Mesenchymal stem cell (in vitro differentiated cells and primary cell): Measurements from ENCODE around the gene ZNF334.

Source experiments
- DNase-seq: peaks from one replicate; pipeline ENCODE4 v3.0.0-alpha.2; 2013
- H2AFZ ChIP-seq: one replicate; pipeline ENCODE4 v1.6.1; 2013; ENCODE audit warnings: low read depth, mild to moderate bottlenecking, control low read depth, inconsistent platforms, low read length, moderate library complexity
- H2AK5ac ChIP-seq: 2 replicates; pipeline ENCODE4 v1.6.1; 2013; ENCODE audit warnings: low read length, moderate library complexity, mild to moderate bottlenecking, inconsistent platforms; ENCODE audit not compliant: severe bottlenecking
- H2BK120ac ChIP-seq: one replicate; pipeline ENCODE4 v1.6.1; 2013; ENCODE audit warnings: low read depth, mild to moderate bottlenecking, inconsistent platforms, low read length, moderate library complexity
- H2BK12ac ChIP-seq, 2 experiments: one replicate each; pipeline ENCODE4 v1.6.1; 2013; ENCODE audit warnings: inconsistent platforms in 2 of 2, low read length in 2 of 2, mild to moderate bottlenecking in 2 of 2, moderate library complexity in 2 of 2, control low read depth in 1 of 2
- H2BK15ac ChIP-seq: one replicate; pipeline ENCODE4 v1.6.1; 2013; ENCODE audit warnings: mild to moderate bottlenecking, low read depth, inconsistent platforms; ENCODE audit not compliant: poor library complexity, severe bottlenecking
- H2BK5ac ChIP-seq: 2 replicates; pipeline ENCODE4 v1.6.1; 2013; ENCODE audit warnings: low read depth, mild to moderate bottlenecking, low read length, control low read depth, inconsistent platforms; ENCODE audit not compliant: poor library complexity, severe bottlenecking
- H3K14ac ChIP-seq, 2 experiments: one replicate each; pipeline ENCODE4 v1.6.1; 2013; ENCODE audit warnings: inconsistent platforms in 2 of 2, low read length in 2 of 2, control low read depth in 1 of 2, mild to moderate bottlenecking in 1 of 2, moderate library complexity in 1 of 2
- H3K18ac ChIP-seq, 2 experiments: one replicate each; pipeline ENCODE4 v1.6.1; 2013; ENCODE audit warnings: inconsistent platforms in 2 of 2, low read length in 2 of 2, control low read depth in 1 of 2, low read depth in 1 of 2, mild to moderate bottlenecking in 1 of 2
- H3K23ac ChIP-seq, 2 experiments: one replicate each; pipeline ENCODE4 v1.6.1; 2013; ENCODE audit warnings: inconsistent platforms in 2 of 2, low read length in 2 of 2, mild to moderate bottlenecking in 2 of 2, moderate library complexity in 2 of 2, control low read depth in 1 of 2
- H3K27ac ChIP-seq: 2 replicates; pipeline ENCODE4 v1.5.1; 2013; ENCODE audit warnings: mild to moderate bottlenecking, moderate library complexity, low read length, control low read depth, inconsistent platforms; ENCODE audit not compliant: poor library complexity, severe bottlenecking
- H3K27me3 ChIP-seq, 2 experiments: 2 replicates each; pipeline versions ENCODE4 v1.6.1 to v1.7.0; 2013; ENCODE audit warnings: low read length in 2 of 2, mild to moderate bottlenecking in 2 of 2, moderate library complexity in 2 of 2, control low read depth in 1 of 2, inconsistent platforms in 1 of 2; ENCODE audit not compliant: control insufficient read depth in 1 of 2, insufficient read depth in 1 of 2
- H3K36me3 ChIP-seq, 2 experiments: 2 replicates each; pipeline versions ENCODE4 v1.6.1 to v1.7.0; 2013; ENCODE audit warnings: low read length in 2 of 2, control low read depth in 1 of 2, inconsistent platforms in 1 of 2, low read depth in 1 of 2, mild to moderate bottlenecking in 1 of 2; ENCODE audit not compliant: insufficient read depth in 2 of 2, control insufficient read depth in 1 of 2
- H3K4ac ChIP-seq, 2 experiments: one replicate each; pipeline ENCODE4 v1.6.1; 2013; ENCODE audit warnings: inconsistent platforms in 2 of 2, low read length in 2 of 2, mild to moderate bottlenecking in 2 of 2, moderate library complexity in 2 of 2, control low read depth in 1 of 2, low read depth in 1 of 2
- H3K4me1 ChIP-seq: 2 replicates; pipeline ENCODE4 v1.6.1; 2013; ENCODE audit warnings: low read depth, low read length, control low read depth; ENCODE audit not compliant: control insufficient read depth, insufficient read depth
- H3K4me2 ChIP-seq: 2 replicates; pipeline ENCODE4 v1.6.1; 2013; ENCODE audit warnings: low read length, mild to moderate bottlenecking, inconsistent platforms; ENCODE audit not compliant: poor library complexity, severe bottlenecking
- H3K4me3 ChIP-seq, 2 experiments: 2 replicates each; pipeline versions ENCODE4 v1.5.1 to v1.7.0; 2013; ENCODE audit warnings: low read length in 2 of 2, mild to moderate bottlenecking in 2 of 2, control low read depth in 1 of 2, low read depth in 1 of 2; ENCODE audit not compliant: insufficient read depth in 1 of 2
- H3K79me1 ChIP-seq: replicated peaks from 2 replicates; pipeline ENCODE4 v1.6.1; 2013; ENCODE audit warnings: mild to moderate bottlenecking, control low read depth, low read length, inconsistent platforms; ENCODE audit not compliant: poor library complexity, severe bottlenecking
- H3K9ac ChIP-seq: 2 replicates; pipeline ENCODE4 v1.7.0; 2013; ENCODE audit warnings: mild to moderate bottlenecking, low read length, moderate library complexity
- H3K9me3 ChIP-seq: 2 replicates; pipeline ENCODE4 v1.7.0; 2013; ENCODE audit warnings: mild to moderate bottlenecking, low read length; ENCODE audit not compliant: control insufficient read depth
- H4K8ac ChIP-seq: one replicate; pipeline ENCODE4 v1.6.1; 2013; ENCODE audit warnings: inconsistent platforms, mild to moderate bottlenecking, low read length, moderate library complexity
- H4K91ac ChIP-seq: one replicate; pipeline ENCODE4 v1.6.1; 2013; ENCODE audit warnings: mild to moderate bottlenecking, low read length, inconsistent platforms
- WGBS: methylation state at CpG from one replicate; pipeline ENCODE4 v1.1.7; 2013; ENCODE audit warnings: mixed read lengths; 5-methylcytosine and 5-hydroxymethylcytosine counted together

The ZNF334 gene

DNA sequence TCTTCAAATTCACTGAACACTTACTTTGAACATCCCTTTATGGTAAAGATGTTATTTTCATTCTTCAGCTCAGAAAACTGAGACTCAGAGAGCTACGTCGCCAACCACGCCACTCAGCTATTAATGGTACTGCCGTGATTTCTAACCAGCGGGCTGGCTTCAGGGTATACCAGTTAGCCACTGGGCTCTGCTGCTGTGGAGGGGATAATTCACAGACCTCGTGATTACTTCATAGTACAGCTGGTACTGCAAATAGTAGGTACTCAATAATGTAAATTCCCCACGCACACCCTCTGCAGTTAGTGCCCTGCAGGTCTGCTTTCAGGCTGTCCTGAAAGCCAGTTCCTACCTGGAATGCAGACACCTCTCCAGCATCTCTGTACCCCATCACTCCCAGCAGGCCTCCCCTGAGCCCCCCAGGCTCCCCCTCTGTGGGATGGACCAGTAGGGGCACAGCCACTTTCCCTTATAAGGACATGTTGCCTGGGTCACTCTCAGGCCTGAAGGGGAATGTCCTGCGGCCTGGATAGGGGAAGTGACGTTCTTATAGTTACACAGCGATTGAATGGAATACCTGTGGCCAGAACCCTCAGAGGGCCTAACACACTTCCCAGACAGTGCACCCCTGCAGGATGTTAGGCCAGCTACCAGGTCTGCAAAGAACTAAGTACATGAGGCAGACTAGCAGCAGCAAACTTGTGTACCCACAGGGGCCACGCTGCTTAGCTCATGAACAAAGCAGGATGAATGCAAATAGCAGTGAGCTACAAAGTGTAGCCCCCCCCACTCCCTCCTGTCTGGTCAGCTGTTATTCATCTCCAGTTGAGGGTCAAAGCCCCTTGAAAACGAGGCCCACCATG, 38.4 kb upstream of the ZNF334 start:
- H4K8ac ChIP-seq: no peak overlapping the region
- 77% methylated on average over 12 of the region's 12 CpGs for WGBS
- peaks cover 4 to 10% of the 10 kb centered on the region in 2 experiments for H3K27me3 ChIP-seq
- no peaks in the 10 kb centered on the region for H3K36me3 ChIP-seq
- no peaks in the 10 kb centered on the region for H3K4me1 ChIP-seq
- H2AFZ ChIP-seq: no peak overlapping the region
- H4K91ac ChIP-seq: no peak overlapping the region
- no peak overlapping the region for H3K9ac ChIP-seq
- H2AK5ac ChIP-seq: no peak overlapping the region
- H2BK5ac ChIP-seq: no peak overlapping the region
- no peak overlapping the region for H3K4me3 ChIP-seq
- DNase-seq: no peak
- H3K4ac ChIP-seq: no peak overlapping the region
- H3K9me3 ChIP-seq: no peaks in the 10 kb centered on the region
- H3K79me1 ChIP-seq: no peaks in the 10 kb centered on the region
- no peak overlapping the region for H2BK120ac ChIP-seq
- no peak overlapping the region for H3K14ac ChIP-seq
- H2BK15ac ChIP-seq: no peak overlapping the region
- no peak overlapping the region for H3K18ac ChIP-seq
- no peak overlapping the region for H2BK12ac ChIP-seq
- no peak overlapping the region for H3K27ac ChIP-seq
- no peak overlapping the region for H3K23ac ChIP-seq
- no peak overlapping the region for H3K4me2 ChIP-seq

DNA sequence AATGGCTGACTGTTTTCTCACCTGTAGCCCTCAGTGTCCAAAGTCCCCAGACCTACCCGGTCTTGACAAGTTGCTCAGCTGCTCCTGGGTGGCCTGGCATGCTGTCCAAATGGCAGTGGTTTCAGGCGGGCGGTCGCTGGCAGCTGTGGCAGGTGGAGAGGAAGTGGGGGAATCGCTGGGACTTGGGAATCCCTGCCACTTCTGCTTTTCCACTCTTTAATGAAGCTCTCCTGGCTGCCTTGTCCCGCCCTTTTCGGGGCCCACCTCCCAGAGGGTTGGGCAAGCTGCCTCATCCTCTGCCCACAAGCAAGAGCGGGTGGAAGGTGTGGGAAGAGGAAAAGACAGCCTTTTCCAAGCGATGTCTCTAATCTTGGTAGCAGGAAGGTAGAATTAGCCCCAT, 37.1 kb upstream of the ZNF334 start, which contains the start of gene OCSTAMP:
OCSTAMP (minus strand) TSS at position 194 of the 400 bp plus-strand sequence; CDS start at position 100, 94 bp downstream.
- no peak within 1 kb of the TSS for H2BK120ac ChIP-seq
- H3K9me3 ChIP-seq: no peaks in the 10 kb centered on the region
- H3K4me3 ChIP-seq: no peak within 1 kb of the TSS
- H2AFZ ChIP-seq: no peak within 1 kb of the TSS
- no peaks in the 10 kb centered on the region for H3K36me3 ChIP-seq
- WGBS: 78% methylated on average over 7 of the region's 9 CpGs
- H2BK12ac ChIP-seq: no peak within 1 kb of the TSS
- no peak within 1 kb of the TSS for H4K91ac ChIP-seq
- no peak within 1 kb of the TSS for H2BK15ac ChIP-seq
- H2AK5ac ChIP-seq: no peak within 1 kb of the TSS
- no peak within 1 kb of the TSS for H2BK5ac ChIP-seq
- H3K27ac ChIP-seq: no peak within 1 kb of the TSS
- H3K27me3 ChIP-seq: peaks cover 0 to 11% of the 10 kb centered on the region in 2 experiments
- no peak within 1 kb of the TSS for H3K18ac ChIP-seq
- no peak within 1 kb of the TSS for H3K9ac ChIP-seq
- H3K23ac ChIP-seq: no peak within 1 kb of the TSS
- H3K4me2 ChIP-seq: no peak within 1 kb of the TSS
- no peak within 1 kb of the TSS for H4K8ac ChIP-seq
- H3K79me1 ChIP-seq: no peaks in the 10 kb centered on the region
- no peak within 1 kb of the TSS for H3K14ac ChIP-seq
- no peak for DNase-seq
- no peaks in the 10 kb centered on the region for H3K4me1 ChIP-seq
- no peak within 1 kb of the TSS for H3K4ac ChIP-seq

DNA sequence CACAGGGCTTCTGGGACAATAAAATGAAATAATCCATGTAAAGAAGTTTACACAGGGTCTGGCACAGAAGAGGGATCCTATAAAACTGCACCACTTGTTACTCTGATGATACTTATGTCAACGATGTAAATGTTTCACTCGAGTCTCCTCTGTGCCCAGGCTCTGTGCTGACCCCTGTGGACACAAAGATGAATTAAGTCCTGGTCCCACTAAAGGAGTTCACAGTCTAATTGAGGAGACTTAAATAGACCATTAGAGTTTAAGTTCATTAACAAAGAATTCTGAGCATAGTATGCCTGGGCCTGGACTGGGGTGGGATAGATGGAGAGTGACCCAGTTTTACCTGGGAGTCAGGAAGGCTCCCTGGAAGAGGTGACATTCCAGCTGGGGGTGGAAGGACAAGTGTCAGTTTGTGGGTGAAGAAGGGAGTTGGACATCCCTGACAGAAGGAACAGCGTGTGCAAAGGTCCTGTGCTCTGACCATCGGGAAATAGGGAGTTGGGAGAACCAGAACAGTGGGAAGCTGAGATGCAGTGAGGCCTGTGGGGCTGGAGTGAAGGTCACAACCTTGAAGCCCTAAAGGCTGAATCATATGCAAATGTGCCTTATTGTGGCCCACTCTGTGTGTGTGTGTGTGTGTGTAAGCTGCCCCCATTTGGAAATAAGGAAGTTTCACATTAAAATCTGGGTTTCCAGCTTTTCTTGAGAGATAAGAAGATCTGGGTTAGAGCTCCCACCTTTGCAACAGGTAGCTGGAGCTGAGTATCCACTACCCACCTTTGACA, 36.0 kb upstream of the ZNF334 start:
- H3K14ac ChIP-seq: no peak overlapping the region
- WGBS: 80% methylated on average over 4 of the region's 4 CpGs
- no peak overlapping the region for H2BK120ac ChIP-seq
- H3K9ac ChIP-seq: no peak overlapping the region
- H4K91ac ChIP-seq: no peak overlapping the region
- H4K8ac ChIP-seq: no peak overlapping the region
- H2BK15ac ChIP-seq: no peak overlapping the region
- H3K4me2 ChIP-seq: no peak overlapping the region
- no peak overlapping the region for H3K4me3 ChIP-seq
- H3K27me3 ChIP-seq: peaks cover 0 to 11% of the 10 kb centered on the region in 2 experiments
- H2BK5ac ChIP-seq: no peak overlapping the region
- H3K27ac ChIP-seq: no peak overlapping the region
- H2AK5ac ChIP-seq: no peak overlapping the region
- no peaks in the 10 kb centered on the region for H3K4me1 ChIP-seq
- no peak for DNase-seq
- H2AFZ ChIP-seq: no peak overlapping the region
- no peak overlapping the region for H2BK12ac ChIP-seq
- H3K36me3 ChIP-seq: no peaks in the 10 kb centered on the region
- no peaks in the 10 kb centered on the region for H3K79me1 ChIP-seq
- no peaks in the 10 kb centered on the region for H3K9me3 ChIP-seq
- no peak overlapping the region for H3K4ac ChIP-seq
- H3K23ac ChIP-seq: no peak overlapping the region
- no peak overlapping the region for H3K18ac ChIP-seq

DNA sequence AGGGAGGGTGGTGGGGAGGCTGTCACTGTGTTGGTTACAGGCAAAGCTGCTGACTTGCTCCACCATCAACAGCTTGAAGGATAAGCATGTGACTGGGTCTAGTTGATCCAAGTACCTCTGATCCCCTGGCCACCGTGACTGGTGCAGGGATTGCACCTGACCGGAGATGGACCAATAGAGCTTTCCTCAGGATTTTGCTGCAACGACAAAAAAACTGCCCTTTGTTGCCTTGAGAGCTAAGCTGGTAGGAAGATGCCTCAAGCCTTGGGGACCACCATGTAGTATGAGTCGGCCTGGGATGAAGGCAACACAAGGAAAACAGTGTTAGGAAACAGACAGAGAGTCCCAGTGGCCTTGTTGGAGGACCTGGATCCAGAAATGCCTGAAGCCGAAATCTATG, 35.3 kb upstream of the ZNF334 start:
- no peak overlapping the region for H3K23ac ChIP-seq

More for the DNA sequence above, 35.3 kb upstream of the ZNF334 start:
- no peak overlapping the region for H3K9ac ChIP-seq
- H4K91ac ChIP-seq: no peak overlapping the region
- no peak overlapping the region for H3K18ac ChIP-seq
- no peak overlapping the region for H2BK5ac ChIP-seq
- no peak overlapping the region for H2BK12ac ChIP-seq
- no peak overlapping the region for H2BK15ac ChIP-seq
- H4K8ac ChIP-seq: no peak overlapping the region
- H3K79me1 ChIP-seq: no peaks in the 10 kb centered on the region
- no peak overlapping the region for H3K27ac ChIP-seq
- no peak overlapping the region for H3K4me2 ChIP-seq
- no peak for DNase-seq
- no peak overlapping the region for H2AFZ ChIP-seq
- no peak overlapping the region for H3K4ac ChIP-seq
- no peak overlapping the region for H3K14ac ChIP-seq
- WGBS: 76% methylated on average over 5 of the region's 5 CpGs
- peaks cover 0 to 11% of the 10 kb centered on the region in 2 experiments for H3K27me3 ChIP-seq
- no peaks in the 10 kb centered on the region for H3K4me1 ChIP-seq
- no peak overlapping the region for H2AK5ac ChIP-seq
- H3K9me3 ChIP-seq: no peaks in the 10 kb centered on the region
- no peak overlapping the region for H3K4me3 ChIP-seq
- H2BK120ac ChIP-seq: no peak overlapping the region
- no peaks in the 10 kb centered on the region for H3K36me3 ChIP-seq
